Suppressor macrophage treated with lipopolysaccharide for 4 hours (primary cell): ENCODE results near the gene ATAD3A.
"Not testable (repeated sequence)": the region's sequence is repeated elsewhere in the genome, so short reads cannot be mapped to it uniquely, and the experiment has no call there.

Experiments
- DNase-seq: peaks from one replicate; pipeline ENCODE4 v3.0.0-alpha.2; 2020

Gene ATAD3A

DNA sequence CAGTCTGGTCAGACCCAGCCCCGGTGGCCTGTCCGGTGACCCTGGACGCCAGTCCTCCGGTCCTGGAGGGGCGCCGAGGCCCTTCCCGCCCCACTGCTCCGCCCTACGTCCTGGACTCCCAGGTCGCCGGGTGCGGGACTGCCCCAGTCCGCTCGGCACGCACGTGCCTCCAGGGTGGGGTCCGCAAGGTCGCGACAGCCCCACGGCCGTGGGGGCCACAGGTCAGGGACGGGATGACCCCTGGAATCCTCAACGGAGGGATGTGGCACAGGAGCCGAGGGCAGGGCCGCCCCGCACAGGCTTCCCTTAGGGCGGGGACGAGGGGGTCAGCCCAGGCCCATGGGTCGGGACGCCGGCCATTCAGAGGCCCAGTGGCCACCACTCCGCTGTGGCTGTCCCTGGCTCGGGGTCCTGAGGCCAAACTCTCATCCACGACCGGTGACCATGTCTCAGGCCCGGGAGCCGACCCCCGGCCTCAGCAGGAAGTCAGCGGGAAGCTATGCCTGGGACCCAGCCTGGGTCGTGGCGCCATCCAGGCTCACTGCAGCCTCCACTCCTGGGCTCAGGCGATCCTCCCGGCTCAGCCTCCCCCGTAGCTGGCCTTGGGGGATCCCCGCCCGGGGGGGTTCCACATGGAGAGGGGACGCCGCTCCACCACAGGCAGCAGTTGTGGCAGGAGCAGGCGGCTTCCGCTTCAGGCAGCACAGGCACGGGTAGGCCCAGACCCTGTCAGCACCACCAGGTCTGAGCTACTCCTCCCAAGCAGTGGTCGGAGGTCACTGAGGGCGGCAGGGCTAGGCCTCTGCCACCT, 29.1 kb downstream of the ATAD3A start:
- DNase-seq: no peak

DNA sequence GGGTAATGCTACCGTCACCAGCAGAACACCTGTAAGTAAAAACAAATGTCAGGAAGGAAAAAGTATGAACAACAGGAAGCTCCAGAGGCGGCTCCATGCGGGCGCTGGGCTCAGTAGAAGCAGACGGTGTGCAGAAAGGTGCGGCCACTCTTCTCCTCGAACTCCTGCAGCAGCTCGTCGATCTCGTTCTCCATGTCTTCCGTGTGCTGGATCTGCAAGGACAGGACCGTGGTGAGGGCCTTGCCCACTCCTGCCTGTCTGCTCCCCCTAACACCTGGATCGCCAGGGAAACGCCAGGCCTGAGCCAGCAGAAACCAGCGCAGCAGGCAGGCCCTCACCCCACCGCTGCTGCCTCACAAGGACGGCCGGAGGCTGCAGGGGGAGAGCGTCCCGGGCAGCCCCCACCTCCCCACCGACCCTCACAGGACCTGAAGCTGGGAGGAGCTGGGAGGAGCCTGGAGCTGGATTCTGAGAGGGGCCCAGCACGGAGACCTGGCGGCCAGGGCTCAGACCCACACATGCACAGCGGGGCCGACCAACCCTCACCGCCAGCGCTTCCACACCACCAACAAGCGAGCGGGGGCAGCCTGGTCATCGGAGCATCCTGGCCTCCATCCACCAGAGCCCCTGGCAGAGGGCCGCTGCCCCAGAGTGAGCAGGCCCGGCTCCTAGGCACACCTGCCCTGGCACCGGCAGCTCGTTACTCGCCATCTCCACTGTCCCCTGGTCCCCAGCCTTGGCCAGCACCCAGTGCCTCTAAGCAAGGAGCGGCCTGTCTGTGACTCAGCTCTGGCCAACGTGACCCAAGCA, 30.2 kb downstream of the ATAD3A start:
- no peak for DNase-seq

DNA sequence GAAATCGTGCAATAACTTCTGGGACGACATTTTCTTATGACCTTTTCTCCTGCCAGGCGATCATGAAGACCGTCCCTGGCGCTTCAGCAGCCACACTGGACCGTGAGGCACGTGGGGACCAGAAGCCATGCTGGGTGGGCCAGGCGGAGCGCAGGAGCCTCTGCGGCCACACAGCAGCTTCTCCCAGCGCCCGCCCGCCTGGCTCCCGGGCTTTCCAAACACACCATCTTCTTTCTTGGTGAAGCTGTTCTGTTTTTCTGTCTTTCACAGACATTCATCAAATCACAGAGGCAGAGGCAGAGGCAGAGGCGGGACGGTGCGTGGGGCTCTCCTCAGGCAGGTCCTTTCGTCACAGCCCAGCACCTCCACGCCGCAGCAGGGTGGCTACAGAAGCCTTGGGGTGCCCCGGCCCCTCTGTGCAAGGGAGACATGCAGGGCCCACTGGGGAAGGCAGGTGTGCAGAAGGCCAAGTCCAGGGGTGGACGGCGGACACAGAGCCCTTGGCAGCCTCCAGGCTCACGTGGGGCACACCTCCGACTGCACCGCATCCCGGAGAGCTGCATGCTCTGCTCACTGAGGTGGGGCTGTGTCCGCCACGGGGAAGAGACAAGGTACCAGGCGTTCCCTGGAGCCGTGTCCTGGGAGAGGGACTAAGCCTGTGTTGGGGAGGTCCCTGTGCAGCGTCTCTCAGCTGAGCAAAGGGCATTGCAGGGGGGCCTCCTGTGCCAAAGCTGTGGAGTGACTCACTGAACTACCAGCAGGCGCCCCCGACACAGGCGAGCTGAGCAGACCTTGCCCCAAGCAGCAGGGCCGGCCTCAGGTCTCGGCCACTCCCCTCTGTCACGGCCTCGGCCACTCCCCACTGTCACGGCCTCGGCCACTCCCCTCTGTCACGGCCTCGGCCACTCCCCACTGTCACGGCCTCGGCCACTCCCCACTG, 31.1 kb downstream of the ATAD3A start:
- no peak for DNase-seq

DNA sequence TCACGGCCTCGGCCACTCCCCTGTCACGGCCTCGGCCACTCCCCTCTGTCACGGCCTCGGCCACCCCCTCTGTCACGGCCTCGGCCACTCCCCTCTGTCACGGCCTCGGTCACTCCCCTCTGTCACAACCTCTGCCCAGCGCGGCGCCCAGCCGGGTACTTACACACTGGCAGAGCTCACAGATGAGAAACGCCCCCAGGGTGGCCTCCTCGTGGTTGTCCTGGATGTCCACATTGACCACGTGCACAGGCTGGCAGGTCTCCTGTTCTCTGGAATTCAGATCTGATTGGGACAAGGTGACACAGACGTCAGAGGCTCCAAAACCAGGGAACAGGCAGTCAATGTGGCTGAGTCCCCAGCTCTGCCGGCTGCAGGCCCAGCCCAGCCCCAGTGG, 31.7 kb downstream of the ATAD3A start:
- no peak for DNase-seq

DNA sequence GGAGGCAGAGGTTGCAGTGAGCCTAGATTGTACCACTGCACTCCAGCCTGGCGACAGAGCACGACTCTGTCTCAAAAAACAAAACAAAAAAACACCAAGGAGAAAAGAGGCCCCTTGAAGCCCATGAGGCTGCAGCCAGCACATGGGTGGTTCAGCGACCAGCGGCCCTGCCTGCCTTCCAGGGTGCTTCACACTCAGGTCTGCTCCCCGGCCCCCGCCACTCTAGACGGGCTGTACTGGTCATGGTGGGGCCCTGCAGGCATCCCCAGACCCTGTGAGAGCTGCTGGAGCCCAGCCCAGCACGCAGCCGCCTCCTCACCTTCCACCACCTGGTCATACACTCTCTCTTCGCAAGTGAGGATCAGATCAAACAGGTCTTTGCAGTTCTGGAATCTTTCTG, 32.6 kb downstream of the ATAD3A start:
- DNase-seq: no peak

DNA sequence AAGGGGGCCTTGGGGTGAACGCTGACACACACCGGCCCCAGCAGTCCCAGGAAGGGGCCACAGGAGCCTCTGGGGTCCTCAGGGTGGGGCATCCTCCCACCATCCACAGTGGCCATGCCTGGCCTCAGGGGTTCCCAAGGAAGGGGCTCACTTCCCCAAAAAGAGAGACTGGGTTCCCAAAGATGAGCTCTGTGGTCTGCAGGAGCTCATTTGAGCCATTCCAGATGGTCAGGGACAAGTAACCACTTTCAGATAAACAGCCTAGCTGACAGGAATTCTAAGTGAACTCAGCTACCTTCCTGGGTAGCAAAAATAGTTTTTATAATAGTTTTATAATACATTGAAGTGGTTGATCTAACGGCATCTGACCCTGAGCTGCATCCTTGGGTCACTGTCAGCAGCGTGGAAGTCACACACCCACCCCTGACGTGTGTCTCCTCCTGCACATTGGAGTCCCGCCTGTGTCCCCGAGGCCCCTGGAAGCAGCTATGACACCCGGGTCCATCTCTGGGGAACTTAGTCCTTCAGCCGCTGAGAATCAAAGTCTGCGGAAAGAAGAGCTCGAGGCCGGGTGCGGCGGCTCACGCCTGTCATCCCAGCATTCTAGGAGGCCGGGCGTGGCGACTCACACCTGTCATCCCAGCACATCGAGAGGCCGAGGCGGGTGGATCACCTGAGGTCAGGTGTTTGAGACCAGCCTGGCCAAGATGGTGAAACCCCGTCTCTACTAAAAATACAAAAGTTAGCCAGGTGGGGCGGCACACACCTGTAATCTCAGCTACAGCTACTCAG, 34.2 kb downstream of the ATAD3A start:
- DNase-seq: no peak

DNA sequence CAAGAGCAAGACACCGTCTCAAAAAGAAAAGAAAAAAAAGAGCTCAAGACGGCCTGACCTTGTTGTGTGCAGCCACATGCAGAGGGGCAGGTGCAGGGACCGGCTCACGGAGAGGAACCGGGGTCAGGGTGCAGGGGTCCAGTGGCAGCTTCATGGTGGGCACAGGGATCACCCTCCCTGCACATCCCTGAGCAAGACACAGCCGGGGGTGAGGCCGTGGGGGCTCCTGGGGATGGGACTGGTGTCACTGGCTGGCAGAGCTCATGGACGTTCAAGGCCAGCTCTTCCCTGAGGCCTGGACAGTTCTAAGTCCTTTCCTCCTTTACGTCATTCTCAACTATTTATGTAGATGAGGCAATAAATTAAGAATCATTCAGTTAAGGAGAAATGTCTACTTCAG, 35.0 kb downstream of the ATAD3A start:
- DNase-seq: no peak

DNA sequence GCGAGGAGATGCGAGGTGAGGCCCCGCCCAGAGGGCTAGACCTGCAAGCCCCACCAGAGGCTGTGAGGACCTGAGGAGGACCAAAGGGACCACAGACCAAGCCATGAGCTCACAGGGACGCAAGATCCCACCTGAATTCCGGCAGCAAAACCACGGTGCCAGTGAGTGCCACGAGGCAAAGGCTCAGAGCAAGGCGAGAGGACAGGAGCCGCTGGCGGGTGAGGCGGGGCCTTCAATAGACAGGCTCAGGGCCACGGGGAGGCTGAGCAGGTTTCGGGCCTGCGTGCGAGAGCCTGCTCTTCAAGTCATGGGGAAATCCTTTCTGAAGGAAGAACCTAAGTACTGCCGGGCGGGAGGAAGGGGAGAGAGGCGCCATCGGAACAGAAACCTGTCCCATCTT, 35.5 kb downstream of the ATAD3A start:
- DNase-seq: no peak

DNA sequence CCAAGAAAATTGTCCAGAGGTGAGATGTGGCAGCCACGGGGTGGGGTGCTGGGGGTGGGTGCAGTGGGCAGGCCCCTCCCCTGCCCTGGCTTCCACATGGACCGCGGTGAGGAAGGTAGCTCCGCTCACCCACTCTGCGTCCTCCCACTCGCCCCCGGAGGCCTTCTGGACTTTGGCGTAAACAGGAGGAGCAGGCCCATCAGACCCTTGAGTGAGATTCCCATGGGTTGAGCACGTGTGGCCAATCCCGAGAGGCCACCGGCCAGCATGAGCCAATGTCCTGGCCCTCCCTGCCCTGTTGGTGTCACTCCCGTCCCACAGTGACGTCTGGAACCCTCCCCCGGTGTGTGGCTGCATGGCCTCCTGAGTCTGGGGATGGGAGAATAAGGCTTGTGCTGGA, 36.6 kb downstream of the ATAD3A start:
- no peak for DNase-seq

DNA sequence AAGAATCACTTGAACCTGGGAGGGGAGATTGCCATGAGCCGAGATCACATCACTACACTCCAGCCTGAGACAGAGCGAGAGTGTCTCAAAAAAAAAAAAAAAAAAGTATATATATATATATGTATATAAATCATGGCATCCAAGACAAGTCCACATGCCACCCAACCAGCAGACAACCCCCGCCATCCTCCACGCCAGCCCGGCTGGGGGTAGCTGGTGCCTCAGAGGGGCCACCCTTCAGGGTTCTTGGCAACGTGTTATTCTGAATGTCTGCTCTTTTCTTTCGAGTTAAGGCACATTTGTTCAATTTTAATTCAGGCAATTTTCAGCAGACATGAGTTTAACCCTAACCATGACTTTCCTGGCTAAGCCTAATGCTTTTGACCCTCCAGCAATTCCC, 38.1 kb downstream of the ATAD3A start:
- DNase-seq: no peak

DNA sequence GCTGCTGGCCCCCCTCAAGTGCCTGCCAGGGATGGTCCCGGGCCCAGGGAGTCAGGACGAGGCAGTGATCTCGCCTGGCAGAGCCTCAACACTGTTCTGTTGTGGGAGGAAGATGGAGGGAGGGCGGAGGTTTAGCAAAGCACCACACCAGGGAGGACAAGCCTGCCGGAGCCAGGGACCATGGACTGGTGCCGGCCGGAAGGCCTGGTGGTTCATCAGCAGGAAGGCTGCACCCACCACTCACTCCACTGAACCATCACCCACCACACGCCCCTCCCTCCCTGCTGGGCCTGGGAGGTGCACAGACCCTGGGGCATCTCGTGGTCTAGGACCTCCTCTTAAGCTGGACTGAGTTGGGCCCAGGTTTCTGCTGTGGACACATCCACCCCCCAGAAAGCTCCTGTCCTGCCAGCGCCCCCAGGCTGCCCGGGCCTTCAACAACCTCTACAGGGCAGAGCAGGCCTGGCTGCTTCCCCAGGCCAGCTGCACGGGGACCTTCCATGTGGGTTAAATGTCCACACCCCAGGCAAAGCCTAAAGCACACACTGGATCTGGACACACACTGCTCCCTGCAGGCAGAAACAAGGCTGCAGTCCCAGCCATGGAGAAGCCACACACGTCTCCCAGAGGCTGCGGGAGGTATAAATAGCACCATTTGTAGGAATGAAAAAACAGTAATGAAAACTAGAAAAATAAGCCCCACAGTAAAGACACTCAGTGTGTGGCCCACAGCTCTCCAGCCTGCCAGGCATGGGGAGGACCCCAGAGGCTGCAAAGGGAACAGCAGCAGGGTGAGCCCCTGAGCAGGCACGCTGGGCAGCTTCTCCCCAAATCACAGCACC, 38.9 kb downstream of the ATAD3A start:
- no peak for DNase-seq

DNA sequence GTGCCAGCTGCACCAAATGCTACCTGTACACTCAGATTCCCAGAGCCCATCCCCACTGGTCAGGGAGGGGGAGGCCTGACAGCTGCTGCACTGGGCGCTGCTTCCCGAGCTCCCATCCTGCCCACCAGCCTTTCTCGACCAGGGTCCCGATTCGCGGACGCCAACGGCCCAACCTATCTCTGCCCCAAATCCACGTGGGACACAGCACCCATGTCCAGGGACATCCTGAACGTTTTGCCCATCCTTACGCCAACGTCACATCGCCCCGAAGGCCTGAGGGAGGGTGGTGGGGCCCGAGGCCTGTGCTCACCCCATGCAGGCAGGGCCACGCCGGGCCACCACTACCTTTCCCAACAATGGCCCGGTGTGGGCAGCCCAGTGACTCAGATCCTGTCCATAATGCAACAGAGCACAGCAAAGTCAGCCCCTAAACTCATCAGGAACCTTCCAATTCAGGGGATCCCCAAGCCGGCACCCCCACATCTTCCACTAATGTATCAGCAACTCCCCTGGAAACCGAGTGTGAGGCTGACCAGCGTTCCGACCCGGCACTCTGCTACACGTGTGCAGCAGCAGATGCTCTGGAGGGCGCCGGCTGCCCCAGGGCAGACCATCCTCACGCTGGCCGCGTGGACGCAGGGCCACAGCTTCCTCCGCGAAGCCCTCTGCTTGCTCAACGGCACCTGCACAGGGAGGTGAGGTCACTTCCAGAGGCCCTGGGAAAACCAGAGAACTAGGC, 39.7 kb downstream of the ATAD3A start:
- no peak for DNase-seq

DNA sequence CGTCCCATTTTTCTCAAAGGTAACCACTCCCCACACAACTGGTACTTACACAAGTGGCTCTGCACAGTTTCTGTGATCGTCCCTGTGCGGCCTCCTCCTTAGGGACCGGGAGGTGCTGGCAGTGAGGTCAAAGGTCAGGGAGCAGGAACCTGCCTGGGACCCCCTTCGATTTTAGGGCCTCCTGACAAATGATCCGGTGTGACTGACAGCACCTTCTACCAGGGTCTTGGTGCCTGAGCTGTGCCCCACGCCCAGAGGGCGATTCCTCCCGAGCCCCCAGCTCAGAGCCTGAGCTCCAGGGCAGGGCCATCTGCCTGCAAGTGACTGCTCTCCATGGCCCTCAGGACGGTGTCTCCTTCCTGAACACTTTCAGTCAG, 40.3 kb downstream of the ATAD3A start:
- DNase-seq: no peak

DNA sequence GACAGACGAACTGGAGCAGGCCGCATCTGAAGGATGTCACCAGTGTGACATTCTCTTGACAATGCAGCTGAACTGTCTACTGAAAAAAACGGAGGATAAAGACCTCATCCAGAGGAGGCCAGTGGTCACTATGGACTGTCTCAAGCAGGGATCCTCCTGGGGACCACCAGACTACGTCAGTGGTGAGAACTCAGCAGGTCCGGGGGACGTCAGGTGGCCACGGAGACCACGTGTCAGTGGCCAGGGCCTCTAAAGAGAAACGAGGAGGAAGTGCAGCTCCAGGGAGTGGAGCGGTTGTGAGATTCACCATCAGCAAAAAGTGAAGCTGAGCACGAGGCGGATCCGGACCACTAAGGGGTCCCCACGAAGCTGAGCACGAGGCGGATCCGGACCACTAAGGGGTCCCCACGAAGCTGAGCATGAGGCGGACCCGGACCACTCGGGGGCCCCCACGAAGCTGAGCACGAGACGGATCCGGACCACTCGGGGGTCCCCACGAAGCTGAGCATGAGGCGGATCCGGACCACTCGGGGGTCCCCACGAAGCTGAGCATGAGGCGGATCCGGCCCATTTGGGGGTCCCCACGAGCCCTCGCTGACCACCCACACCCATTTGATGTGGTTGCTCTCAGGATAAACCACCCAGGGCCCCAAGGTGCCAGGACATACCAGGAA, 42.0 kb downstream of the ATAD3A start:
- DNase-seq: no peak

DNA sequence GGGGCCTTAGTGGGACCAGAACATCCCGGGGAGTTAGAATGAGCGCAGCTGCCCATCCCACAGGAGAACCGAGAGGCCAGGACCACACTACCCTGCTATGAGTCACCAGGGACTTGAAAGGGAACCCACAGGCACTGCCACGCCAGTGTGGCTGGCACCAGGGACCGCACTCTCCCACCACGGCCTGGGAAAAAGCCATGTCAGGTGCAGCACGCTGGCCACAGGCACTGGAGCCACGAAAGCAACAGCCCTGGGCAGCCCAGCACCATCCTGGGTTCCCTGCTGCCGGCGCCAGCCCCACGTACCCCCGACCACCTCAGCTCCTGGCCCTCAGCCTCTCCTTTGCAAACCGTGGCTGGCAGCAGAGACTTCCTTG, 42.6 kb downstream of the ATAD3A start:
- no peak for DNase-seq

DNA sequence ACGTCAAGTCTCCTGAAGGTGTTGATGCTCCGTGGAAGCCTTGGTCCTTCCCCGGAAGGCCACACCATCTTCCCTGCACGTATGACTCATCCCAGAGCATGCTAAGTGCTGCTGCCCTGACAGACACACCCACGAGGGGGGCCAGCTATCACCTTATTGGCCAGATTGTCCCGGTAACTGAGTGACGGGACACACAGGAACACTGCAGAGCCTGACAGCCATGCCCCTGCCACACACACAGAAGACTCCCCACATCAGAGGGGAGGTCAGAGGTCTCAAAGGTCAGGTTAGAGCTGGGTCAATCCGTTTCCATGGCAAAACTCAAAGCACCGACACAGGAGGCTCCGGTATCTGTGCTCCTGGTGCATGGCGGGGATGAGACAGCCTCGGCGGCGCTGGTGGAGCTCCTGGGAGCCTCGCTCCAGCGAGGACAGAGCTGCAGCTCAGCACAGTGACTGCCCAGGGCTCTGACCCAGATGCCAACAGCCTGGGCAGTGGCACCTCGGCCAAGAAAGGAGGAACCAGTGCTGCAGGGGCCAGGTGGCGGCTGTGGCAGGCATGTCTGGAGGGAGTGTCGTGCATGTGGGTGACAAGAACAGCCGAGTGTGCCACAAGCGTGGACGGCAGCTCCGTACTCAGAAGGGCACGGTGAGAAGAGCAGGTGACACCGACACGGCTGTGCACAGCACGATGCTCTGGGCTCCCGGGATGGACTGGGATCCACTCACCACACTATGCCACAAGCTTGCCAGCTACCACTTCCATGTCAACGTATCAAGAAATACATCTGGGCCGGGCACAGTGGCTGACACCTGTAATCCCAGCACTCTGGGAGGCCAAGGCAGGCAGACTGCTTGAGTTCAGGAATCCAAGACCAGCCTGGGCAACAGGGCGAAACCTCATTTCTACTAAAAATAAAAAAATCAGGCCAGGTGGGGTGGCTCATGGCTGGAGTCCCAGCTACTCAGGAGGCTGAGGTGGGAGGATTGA, 43.3 kb downstream of the ATAD3A start:
- no peak for DNase-seq

DNA sequence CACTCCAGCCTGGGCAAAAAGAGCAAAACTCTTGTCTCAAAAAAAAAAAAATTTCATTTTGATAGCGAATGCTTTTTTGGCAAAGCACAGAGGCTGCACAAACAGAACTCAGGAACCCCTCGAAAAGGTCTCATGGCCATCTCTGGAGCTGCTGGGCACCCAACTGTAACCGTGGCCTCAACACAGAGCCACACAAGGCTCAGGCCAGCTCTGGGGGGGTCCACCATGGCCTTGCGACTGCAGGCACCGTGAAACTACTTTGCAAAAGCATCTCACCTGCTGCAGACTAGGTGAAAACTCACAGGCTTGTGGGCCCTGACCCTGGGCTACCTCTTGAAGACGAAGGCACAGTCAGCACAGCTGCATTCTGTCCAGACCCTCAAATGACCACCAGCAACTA, 44.5 kb downstream of the ATAD3A start:
- DNase-seq: no peak

DNA sequence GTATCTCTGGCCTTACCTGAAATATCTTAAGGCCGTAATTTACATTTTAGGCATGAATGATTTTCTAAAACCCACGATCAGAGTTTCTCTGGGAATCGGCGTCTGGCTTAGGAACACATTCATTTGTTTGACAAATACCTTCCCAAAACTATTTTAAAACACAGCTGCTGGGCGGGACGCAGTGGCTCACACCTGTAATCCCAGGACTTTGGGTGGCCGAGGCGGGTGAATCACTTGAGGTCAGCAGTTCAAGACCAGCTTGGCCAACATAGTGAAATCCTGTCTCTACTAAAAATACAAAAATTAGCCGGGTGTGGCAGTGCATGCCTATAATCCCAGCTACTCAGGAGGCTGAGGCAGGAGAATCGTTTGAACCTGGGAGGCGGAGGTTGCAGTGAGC, 45.0 kb downstream of the ATAD3A start:
- not testable (repeated sequence) for DNase-seq

DNA sequence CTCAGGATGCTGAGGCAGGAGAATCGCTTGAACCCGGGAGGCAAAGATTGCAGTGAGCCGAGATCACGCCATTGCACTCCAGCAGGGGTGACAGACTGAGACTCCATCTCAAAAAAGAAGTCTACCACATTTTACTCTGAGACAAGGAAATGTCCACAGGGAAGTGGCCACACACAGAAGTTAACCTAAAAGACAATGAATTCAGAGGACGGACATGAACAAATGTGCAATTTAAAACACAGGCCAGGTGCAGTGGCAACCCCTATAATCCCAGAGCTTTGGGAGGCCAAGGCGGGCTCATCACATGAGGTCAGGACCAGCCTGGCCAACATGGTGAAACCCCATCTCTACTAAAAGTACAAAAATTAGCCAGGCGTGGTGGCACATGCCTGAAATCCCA, 45.7 kb downstream of the ATAD3A start:
- DNase-seq: not testable (repeated sequence)
